HG03039 (cell line): Measurements from ENCODE around the gene RGCC.
"Not testable (repeated sequence)": the region's sequence is repeated elsewhere in the genome, so short reads cannot be mapped to it uniquely, and the experiment has no call there.

ENCODE experiments used
- ATAC-seq: cut with Tn5 transposase; IDR thresholded peaks from one replicate; pipeline ENCODE4 v1.9.1; 2021; ENCODE audit warnings: mild to moderate bottlenecking, moderate library complexity; ENCODE audit not compliant: unreplicated experiment

The RGCC gene, protein sequence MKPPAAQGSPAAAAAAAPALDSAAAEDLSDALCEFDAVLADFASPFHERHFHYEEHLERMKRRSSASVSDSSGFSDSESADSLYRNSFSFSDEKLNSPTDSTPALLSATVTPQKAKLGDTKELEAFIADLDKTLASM

DNA sequence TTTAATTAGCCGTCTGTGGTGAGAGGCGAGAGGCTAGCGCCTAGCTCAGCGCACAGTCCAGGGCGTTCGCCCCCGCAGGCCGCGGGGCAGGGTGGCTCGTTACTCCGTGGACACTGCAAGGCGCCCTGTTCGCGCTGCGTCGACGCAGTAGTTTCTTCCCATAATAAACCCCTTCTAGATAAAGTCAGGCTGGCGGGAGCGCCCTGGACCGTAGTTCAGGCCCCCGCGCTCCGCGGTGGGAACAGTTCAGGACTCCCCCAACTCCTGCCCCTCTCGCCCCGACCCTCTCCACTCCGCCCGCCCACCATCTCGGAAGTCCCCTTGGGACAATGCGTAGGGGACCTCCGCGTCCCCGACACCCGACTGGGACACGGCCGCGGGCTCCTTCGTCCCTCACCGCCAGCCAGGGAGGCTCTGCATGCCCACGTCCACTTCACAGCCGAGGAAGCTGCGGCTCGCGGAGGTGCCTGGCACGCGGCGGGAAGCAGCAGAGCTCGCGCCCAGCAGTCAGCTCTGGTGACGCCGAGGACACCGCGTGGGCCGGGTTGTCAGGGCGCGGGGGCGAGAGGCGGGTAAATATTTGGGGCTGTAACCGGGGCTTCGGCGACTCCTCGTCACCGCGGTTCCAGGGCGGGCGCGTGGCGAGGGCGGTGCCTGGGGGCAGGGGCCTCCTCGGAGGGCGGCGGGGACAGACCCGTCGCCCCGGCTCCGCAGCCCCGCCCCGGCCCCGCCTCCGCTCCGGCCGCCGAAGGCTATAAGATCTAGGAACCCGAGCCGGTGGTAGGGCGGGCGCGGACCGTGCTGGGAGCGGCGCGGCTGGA, at the start of gene RGCC:
Gene RGCC (plus strand): TSS at position 783 of the 821 bp plus-strand sequence. CDS start 158 bp downstream, outside the sequence.
- ATAC-seq = peak; percentile 74

DNA sequence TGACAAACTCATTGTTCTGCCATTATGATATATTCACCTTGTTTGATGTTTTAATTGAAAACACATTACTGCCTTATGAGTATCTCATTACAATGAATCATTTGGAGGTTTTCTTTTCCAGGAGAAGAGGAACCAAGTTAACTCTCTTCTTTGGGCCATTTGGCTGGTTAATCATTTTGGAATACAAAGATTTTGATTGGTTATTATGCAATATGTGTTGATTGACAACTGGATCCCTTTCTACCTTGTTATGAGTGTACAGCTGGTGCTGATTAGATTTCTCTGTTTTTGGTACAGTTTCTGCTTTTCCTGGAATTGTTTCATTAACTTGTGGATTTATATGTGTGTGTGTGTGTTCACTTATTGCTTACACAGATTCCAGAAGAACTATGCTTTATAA, 49.2 kb upstream of the RGCC start:
- no peak for ATAC-seq

DNA sequence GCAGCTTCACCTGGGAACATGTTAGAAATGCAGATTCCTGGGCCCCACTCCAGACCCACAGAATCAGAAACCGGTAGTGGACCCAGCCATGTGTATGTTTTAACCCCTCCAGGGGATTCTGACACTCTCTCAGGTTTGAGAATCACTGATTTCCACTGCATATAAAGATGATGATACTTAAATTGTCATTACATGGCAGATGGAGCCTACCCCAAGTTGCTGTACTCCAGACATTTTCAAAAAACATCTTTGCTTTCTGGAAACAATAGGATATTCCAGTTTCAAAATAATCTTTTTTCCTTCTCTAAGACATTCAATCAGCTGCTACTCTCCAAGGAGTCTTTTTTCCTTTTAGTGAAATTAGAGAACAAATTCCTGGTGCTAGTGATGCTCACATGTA, 48.6 kb upstream of the RGCC start:
- no peak for ATAC-seq

DNA sequence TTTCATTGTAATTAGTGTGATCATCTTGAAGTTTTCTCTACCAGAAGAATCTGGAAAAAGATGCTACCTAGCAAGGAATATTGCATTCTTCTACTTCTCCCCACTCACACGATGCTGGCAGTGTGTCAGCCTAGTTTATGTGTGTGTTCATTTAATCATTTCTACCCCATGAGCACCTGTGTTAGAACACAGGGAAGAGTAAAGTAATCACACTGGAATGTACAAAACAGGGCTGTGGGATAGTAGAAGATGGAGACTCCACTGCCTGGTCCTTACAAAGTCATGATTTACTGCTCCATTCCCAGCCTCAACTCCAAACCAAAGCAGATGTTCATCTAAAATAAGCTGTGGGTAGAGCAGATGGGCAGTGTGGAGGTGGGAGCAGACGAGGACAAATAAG, 47.7 kb upstream of the RGCC start:
- ATAC-seq = no peak

DNA sequence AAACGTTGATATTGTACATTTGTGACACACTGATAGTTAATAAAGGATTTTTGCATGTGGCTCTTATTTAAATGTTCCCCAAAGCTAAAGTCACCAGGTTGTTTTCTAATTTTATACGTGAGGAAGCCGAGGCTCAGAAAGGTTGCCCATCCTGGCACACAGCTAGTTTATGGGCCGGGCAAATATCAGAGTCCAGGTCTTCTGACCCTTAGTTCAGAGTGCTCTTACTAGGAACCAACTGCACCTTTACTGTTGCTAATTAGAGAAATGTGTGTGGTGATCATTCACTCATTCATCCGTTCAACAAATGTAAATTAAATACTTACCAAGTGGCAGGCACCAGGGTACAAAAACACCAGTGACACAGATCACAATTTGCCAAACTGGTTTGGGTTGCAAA, 46.3 kb upstream of the RGCC start:
- no peak for ATAC-seq

DNA sequence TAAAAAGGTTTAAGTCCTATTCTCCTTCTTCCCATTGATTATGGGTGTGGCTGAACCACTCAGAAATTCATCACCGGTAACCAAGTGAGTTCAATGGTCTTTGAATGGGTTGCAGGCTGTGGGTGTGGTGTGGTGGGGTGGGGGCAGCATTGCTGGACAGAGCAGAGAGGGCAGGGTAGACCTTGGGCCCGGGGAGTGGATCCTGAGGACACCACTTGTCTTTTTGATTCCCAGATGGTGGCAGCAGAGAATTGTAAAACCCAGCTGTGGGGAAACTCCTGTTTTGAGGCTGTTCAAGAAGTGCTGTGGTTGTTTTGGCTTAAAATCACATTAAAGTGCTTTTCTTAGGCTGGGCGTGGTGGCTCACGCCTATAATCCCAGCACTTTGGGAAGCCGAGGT, 45.8 kb upstream of the RGCC start:
- no peak for ATAC-seq

DNA sequence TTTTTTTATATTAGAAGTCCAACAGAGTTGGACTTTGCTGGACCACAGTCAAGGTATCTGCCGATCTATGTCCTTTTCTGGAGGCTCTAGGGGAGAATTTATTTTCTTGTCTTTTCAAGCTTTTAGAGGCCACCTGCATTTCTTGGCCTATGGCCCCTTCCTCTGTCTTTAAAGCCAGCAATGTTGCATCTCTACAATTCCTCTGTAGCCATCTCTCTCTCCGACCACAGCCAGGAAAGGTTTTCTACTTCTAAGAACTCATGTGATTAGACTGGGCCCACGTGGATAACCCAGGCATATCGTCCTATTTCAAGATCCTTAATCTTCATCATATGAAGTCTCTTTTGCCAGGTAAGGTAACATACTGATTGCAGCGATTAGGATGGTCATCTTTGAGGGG, 43.5 kb upstream of the RGCC start:
- ATAC-seq = no peak

DNA sequence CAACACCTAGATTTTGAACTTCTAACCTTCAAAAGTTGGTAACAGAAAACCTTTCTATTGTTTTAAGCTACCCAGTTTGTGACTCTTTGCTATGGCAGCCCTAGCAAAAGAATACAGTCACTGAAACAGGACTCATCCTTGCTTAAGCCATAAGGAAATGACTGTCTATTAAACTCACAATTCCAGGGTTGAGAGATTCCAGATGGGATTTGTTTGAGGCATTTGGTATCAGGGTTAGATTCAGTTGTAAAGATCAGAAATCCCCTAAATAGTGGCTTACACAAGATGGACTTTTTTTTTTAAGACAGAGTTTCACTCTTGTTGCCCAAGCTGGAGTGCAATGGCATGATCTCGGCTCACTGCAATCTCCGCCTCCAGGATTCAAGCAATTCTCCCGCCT, 41.1 kb upstream of the RGCC start:
- ATAC-seq = no peak

DNA sequence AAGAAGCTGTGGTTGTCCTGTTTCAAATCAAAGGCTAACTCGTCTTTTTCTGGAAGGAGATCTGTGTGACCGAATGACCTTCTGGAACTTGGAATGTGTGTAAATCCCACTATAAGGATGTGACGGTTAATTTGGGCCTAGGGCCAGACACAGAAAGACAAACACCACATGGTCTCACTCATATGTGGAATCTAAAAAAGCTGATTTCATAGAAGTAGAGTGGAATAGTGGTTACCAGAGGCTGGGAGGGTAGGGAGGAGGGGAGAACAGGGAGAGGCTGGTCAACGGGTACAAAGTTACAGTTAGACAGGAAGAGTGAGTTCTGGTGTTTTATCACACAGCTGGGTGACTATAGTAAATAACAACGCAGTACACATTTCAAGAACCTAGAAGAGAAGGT, 39.3 kb upstream of the RGCC start:
- ATAC-seq = no peak

DNA sequence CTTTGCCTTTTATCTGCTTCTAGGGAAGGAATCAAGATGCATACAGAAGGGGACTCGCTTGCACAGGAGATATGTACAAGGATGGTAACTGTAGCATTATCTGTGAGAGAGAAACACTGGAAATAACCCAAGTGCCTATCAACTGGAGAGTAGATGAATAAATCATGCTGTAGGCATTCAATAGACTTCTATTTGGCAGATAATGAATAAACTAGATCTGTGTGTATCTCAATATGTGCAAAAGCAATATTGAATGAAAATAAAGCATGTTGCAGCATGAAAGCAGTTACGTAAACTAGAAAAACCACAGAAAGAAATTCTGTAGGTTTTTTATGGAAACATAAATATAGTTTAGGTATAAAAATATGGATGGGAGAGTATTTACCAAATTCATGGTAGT, 38.6 kb upstream of the RGCC start:
- no peak for ATAC-seq

DNA sequence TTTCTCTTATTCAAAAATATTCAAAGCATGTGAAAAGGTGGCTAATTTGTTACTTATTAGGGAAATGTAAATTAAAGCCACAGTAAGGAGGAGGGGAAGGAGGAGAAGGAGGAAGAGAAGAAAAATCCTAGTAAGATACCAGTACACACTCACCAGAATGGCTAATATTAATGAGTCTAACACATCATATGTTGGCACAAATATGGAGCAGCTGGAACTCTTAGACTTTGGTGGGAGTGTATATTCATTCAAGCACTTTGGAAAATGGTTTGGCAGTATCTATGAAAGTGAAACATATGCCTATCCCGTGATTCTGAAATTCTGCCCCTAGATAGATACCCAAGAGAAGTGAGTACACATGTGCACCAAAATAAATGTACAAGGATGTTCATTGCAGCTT, 38.1 kb upstream of the RGCC start:
- ATAC-seq = no peak

DNA sequence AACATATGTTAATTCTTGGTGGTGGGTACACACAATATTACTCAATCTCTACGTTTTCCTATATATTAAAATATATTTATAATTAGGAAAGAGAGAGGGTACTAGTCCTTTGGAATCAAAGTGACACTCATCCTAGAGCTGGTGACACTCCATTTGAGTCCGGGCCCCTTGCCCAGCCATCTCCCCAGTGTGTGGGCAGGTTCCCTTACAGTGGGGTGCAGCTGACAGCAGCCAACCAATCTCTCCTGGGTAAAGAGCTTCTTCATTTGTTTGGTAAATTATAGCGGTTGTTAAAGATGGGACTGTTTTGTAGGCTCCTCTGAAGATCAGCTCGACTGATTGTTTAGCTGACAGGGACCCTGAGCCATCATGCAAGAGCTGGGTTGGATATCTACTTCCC, 37.2 kb upstream of the RGCC start:
- ATAC-seq = no peak

DNA sequence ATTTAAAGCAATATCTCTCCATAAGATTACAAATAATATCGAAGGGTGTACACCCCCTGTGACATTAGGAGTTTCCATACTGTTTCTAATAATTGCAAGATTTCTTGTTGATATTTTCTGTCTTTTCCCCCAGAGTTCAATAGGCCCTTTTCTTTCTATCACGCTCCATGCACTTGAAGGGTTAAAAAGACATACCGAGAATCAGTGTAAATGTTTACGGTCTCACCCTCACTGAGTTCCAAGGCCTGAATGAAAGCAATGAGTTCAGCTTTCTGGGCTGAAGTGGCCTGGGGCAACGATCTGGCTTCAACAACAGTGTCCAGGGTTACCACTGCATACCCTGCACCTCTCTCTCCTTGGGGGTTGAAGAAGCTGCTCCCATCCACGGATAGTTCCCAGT, 36.0 kb upstream of the RGCC start:
- not testable (repeated sequence) for ATAC-seq

DNA sequence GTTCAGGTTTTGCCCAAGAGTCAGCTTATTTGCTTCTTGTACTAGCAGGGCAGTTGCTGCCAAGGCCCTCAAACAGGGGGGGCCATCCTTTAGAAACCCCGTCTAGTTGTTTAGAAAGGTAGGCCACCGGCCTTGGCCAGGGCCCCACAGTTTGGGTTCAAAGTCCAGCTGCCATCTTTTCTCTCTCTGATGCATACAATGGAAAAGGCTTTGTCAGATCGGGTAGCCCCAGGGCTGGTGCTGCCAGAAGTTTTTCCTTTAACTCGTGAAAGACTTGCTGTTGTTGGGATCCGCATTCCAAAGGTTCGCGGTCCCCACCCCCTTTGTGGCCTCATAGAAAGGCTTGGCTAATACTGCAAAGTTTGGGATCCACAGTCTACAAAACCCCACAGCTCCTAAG, 35.4 kb upstream of the RGCC start:
- not testable (repeated sequence) for ATAC-seq

DNA sequence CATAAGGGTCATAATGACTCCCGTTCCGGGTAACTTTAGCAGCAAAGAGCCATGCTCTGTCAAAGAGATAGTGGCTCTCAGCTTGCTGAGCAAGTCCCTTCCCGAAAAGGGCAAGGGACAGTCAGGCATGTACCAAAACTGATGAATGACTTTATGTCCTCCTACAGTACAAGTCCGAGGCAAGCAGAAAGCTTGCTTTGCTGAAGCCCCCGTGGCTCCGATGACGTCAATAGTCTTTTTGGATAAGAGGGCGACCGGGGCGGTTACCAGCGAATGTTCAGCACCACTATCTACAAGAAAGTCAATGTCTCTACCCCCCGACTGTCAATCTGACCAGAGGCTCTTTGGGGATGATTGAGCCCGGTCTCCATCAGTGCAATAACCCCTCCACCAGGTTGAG, 34.1 kb upstream of the RGCC start:
- ATAC-seq = not testable (repeated sequence)

DNA sequence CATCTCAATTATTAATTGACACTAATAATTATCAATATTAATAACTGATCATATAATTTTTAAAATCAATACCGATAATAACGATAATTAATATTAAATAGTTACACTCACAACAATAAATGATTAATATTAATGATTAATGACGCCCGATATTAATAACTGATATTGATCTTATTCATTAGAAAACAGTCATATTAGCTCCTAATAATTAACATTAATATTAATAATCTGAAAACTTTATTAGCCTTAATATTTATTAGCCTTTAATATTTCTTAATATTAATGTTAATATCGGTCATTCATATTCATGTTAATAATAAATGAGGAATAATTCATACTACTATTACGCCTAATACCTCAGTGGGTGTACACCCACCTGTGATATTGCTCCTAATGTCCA, 32.7 kb upstream of the RGCC start:
- not testable (repeated sequence) for ATAC-seq

DNA sequence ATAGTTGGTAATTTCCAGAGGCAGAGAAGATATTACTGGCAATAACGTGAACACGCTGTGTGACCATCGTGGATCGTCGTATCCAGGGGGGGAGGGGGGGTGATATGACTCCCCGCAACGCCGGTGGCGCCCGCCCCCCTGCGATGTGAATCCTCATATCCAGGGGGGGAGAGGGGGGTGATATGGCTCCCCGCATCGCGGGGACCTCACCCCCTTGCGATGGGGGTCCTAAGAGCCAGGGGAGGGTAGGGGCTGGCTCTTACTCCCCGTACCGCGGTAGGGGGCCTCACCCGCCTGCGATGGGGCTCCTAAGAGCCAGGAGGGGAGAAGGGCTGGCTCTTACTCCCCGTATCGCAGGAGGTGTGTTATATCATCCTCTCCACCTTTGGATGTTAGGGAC, 31.3 kb upstream of the RGCC start:
- ATAC-seq = no peak

DNA sequence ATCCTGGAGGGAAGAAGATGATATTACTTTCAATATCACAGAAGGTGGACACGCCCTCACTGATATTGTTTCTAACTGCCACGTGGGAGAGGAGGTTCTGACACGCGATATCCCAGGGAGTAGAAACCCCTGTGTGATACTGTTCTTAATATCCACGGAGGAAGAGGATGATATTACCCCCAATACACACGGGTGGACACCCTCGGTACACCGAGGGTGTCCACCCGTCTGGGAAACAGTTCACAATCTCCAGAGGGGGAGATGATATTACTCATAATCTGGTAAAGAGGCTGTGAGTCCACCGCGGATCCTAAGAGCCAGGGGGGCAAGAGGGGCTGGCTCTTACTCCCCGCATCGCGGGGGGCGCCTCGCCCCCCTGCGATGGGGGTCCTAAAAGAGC, 29.7 kb upstream of the RGCC start:
- no peak for ATAC-seq

DNA sequence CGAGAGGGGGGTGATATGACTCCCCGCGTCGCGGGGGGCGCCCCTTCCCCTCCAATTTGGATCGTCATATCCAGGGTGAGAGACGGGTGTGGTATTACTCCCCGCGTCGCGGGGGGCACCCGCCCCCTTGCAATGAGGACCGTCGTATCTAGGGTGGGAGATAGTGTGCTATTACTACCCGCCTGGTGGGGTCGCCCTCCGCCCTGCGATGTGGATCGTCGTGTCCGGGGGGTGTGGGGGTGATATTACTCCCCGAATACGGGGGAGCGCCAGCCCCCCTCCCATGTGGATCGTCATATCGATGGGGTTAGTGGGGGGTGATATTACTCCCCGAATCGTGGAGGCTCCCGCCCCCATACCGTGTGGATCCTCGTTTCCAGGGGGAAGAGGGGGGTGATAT, 29.2 kb upstream of the RGCC start:
- no peak for ATAC-seq

DNA sequence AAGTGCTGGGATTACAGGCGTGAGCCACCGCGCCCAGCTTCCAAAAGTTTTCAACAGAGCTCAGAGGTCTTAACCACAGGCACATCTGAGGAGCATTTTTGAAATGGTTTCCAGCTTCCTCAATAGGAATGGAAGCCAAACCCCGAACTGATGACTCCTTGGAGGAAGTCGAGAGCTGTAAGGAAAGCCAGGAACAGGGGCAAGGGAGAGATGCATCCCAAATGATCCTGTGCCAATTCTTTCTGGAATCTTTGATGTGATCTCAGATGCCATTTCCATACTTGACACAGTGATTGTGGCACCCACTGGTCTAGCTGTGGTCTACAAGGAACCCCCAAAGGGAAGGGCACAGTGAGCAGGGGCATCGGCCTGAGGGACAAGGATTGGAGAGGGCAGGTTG, 23.3 kb upstream of the RGCC start:
- ATAC-seq = not testable (repeated sequence)

DNA sequence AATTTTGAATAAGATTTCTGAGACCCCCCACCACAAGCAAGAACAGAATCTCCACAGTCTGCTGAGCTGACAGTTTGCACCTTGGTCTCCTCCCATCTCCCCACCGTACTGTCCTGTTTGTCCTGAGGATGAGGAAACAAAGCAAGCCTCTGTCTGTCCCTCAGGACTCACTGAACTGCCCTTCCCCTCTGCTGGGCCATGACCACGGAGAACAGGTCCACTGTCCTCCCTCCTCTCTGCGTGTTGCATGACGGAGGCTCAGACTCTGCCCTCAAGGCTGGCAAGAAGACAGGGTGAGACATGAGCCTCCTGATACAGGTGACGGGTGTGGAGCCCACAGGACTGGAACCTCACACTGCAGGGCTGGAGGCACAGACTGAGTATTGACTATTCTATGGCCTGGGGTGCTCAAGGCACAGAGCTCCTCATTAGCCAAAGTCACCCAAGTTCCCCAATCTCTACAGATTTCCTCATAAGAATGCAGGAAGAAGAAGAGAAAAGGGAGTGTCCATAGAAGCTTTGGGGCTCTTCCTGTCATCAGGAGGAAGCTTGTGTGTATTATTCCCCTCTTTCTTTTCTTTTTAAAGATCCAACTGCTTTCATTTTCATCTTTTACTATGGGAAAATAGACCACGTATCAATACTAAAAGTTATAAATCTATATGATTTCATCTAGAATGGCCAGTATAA, 22.4 kb upstream of the RGCC start:
- no peak for ATAC-seq

DNA sequence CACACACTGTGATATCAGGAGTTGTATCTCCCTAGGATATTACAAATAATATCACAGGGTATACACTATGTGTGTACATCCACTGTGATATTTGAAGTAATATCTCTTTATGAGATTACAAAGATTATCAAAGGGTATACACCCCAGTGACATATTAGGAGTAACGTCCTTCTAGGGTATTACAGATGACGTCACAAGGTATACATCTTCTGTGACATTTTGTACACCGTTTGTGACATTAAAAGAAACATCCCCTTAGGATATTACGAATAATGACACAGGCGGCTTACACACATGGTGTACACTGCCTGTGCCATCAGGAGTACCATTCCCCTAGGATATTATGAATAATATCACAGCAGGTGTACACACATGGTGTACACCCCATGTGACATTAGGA, 13.4 kb upstream of the RGCC start:
- ATAC-seq = no peak
